ENCODE results near the gene ATP6V0E1.

The ATP6V0E1 gene

DNA sequence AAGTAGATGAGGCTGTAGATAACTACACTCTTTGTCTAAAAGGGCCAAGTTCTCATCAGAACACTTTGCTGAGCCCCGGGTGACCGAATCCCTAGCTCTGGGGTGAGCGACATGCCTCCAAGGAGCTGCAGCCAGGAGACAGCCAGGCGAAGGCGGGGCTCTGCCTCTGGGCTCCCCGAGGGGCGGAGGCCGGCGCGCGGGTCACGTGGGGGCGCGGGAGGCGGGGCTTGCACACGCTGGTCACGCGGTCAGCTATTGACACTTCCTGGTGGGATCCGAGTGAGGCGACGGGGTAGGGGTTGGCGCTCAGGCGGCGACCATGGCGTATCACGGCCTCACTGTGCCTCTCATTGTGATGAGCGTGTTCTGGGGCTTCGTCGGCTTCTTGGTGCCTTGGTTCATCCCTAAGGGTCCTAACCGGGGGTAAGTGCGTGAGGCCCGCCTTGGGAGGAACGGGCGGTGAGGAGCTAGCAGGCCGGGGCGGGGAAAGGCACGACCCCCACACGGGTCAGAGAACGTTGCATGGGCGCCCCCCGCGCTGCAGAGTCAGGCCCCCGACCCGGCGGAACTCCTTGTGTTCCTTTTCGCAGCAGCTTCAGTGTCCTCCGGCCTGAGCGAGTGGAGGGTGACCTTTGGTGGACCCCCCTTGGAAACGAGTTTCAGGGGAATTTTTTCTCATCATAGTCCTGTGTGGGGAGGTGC is at the start of gene ATP6V0E1:
TSS of gene ATP6V0E1 (plus strand) at position 230 of the 702 bp plus-strand sequence. CDS start at position 320, 90 bp downstream.
- DNase-seq (ENCODE audit: extremely low read depth in 1 of 2, low read depth in 1 of 2): peak; percentile 78 to 89

DNA sequence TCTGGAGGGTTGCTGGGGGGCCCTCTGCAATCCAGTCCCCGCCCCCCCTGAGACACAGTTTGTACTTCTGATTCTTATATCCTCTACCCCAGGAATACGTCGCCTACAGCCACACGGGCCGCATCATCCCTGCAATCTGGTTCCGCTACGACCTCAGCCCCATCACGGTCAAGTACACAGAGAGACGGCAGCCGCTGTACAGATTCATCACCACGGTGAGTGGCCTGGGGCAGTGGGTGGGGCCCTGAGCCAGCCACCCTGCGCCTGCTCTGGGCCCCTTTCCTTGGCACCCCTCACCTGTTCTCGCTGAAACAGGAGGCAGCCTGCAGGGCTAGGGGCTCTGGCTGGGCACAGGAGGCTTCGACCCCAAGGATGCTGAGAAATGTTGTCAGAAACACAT is 48.5 kb upstream of the ATP6V0E1 start:
- DNase-seq (ENCODE audit: extremely low read depth in 1 of 2, low read depth in 1 of 2): no peak

DNA sequence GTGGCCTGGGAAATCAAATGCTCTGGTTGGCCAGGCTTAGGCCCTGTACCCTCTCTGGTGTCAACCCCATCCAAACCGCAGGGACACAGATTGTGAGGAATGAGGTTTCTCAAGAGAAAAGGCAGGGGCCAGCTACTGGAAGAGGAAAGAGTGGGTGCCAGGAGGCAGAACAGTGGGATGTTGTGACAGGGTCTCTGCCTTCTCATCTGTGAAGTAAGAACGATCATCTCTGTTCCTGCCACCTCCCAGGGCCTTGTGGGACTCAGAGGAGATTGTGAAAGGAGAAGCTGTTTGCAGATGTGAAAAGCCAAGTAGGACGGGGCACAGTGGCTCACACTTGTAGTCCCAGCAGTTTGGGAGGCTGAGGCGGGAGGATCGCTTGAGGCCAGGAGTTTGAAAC is 47.2 kb upstream of the ATP6V0E1 start:
- no peak for DNase-seq (ENCODE audit: extremely low read depth in 1 of 2, low read depth in 1 of 2)

DNA sequence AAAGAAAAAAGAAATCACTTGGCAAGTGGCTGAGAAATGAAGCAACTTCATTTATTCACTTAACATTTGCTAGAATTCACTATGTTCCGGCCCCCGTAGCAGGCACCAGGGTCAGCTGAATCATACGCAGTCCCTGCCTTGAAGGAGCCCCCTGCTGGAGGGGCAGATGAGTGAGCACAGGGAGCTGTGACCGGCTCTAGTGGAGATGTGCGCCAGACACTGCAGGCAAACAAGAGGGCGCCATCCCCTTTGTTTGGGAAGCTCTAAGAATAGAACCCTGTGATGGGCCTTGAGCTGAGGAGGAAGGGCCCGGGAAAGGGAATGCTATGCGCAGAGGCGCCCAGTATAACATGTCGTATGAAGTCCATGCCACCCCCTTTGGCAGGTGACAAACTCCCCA is 44.5 kb upstream of the ATP6V0E1 start:
- DNase-seq (ENCODE audit: extremely low read depth in 1 of 2, low read depth in 1 of 2): no peak

DNA sequence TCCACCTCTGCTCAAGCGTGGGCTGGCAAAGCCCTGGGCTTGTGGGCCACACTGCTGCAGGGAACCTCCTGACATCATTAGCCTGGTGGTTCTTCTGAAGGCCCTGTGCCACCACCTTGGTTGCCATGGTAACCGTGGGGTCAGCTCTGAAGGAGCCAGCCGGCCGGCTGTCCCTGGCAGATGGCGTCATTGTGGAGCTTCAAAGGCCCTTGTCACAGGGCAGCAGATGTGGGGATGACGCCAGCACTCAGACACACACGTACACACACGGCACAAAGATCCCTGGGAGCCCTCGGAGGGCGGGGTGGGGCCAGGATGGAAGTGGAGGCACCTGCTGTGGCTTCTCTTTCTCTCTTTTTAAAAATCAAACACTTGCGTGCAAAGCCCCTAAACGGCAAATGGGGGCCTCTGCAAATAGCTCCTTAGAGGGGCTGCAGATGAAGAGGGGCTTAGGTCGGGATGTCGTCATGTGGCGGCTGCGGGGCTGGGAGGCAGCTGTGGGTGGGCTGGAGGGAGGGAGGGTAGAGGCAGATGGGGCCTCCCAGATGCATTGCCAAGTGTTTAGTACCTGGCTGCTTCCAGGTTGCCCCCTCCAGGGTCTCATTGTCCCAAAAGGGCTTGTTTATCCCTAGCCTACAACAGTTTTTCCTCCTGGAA is 43.8 kb upstream of the ATP6V0E1 start:
- no peak for DNase-seq (ENCODE audit: extremely low read depth in 1 of 2, low read depth in 1 of 2)

DNA sequence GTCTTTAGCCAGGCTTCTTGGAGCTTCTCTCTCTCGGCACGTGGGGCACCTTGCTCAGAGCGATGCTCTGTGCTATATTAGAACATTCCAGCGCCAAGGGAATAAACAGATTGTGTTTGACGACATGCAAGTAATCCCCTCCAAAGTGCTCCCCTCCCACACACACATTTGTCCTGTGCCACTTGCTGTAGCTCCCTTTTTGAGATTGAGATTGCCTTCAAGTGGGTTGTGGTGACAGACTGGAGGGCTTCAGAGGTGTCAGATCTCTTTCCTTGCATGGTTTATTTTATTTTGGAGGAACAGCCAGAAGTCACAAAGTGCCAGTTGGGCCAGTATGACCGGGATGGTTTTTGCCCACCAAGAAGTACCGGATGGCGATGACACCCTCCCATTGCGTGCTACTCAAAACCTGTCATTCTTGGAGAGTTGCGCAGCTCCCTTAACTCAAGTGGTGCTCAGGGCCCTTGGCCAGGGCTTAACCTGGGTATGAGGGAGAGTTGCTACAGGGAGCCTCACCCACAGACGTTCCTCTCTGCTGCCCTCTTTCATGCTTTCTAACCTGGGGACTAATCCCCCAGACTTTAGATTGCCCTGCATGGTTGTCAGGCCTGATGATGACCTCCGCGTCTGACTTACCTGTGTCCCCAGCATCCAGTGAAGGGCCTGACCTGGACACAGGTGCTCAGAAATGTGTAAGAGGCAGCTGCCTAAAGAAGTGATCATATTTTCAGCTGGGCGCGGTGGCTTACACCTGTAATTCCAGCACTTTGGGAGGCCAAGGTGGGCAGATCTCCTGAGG is 43.1 kb upstream of the ATP6V0E1 start:
- DNase-seq (ENCODE audit: extremely low read depth in 1 of 2, low read depth in 1 of 2): no peak

DNA sequence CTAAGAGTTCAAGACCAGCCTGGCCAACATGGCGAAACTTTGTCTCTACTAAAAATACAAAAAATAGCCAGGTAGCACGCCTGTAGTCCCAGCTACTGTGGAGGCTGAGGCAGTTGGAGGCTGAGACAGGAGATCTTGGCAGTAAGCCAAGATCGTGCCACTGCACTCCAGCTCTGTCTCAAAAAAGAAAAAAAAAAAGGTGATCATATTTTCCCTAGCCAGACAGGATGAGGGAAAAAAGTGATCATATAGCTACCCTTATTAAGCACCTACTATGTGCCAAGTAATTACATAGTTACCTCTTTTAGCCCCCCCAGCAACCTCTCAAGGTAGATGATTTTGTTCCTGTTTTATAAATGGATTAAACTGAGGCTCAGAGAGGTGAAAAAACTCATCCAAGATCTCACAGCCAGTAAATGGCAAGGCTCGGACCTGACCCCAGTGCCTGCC is 42.5 kb upstream of the ATP6V0E1 start:
- DNase-seq (ENCODE audit: extremely low read depth in 1 of 2, low read depth in 1 of 2): no peak

DNA sequence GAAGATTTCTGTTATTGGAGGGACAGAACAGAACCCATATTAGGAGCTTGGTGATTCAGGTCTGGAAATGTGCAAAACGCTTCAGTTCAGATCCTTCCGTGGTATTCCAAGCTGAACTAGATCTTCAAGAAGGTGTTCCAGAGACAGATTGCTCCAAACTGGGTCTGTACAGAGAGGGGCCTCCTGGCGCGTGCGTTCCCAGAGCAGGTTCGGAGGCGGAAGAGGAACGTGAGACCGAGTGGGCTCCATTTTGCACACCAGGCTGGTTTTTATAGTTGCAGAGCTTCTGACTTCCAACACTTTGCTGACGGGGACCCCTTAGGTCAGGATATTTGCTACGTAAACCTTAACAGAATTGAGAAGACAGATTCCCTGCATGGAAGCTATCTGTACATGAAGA is 41.0 kb upstream of the ATP6V0E1 start:
- DNase-seq (ENCODE audit: extremely low read depth in 1 of 2, low read depth in 1 of 2): no peak

DNA sequence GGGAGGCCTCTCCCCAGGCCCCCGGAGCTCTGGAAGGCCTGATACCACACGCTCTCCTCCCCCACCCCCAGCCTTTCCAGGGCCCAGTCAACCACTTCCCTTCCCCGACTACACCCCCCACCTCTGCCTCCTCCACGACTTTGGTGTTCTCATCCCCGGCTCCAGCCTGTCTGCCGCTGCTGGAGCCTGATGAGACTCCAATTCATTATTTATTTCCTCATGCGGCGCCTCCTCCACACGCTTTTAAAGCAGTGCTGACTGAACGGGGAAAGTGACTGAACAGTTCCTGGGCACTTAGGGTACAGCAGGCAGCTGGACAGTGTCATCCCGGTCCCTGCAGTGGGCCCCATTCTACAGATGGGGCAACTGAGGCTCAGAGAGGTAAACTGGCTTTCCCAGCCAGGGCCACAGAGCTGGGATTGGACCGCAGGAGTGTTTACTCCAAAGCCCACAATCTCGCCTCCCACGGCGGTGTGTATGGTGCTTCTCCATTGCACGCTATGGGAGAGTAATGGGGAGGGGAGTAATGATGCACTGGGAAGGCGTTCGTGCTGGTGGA is 40.2 kb upstream of the ATP6V0E1 start:
- no peak for DNase-seq (ENCODE audit: extremely low read depth in 1 of 2, low read depth in 1 of 2)

DNA sequence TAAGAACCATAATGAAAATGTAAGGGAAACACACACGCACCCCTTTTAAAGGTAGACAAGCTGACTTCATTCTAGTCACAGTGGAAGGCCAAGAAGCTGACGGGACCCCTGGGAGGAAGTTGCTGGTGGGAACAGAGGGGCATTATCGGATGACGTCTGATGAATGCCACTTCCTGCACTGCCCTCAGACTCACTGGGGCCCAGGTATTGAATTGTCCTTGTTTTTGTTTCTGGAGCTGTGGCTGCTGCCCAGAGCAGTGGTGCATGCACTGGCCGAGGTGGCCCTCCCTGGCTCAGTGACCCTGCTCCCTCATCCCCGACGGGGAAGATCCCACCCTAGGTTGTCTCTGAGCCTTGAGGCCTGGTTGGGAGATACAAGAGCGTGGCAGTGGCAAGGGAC is 39.7 kb upstream of the ATP6V0E1 start:
- no peak for DNase-seq (ENCODE audit: extremely low read depth in 1 of 2, low read depth in 1 of 2)

DNA sequence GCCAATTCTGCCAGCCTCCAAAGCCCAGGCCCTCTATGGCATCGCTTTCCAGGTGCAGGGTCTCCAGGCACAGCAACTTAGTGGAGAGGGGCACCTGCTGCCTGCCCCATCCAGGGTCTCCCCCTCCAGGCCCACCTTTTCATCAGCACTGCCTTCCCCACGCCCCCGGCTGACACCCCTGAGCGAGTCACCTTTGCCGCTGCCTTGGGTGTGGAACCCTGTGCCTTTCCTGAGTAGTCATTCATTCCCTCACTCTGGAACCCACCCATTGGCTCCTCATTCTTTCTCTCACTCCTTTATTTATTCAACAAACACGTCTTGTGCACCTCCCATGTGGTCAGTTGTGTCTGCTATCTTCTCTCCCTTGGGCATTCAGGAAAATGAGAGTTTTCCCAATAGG is 38.8 kb upstream of the ATP6V0E1 start:
- no peak for DNase-seq (ENCODE audit: extremely low read depth in 1 of 2, low read depth in 1 of 2)

DNA sequence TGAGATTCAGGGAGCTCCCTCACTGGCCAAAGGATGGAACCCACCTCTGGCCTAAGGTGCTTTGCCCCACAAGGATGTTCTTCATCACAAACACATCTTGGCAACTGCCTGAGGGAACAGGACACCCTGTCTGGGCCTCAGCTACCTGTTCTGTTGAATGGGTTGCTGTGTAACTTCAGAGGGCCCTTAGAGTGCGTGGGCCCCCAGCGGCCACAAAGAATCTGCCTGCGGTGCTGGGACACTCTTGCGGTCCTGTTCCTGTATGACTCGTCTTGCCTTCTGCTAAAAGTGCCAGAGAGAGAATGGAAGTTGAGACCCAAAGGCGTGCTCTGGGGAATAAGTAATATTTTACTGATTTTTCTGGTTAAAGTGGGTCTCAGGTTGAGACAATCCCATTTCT is 38.4 kb upstream of the ATP6V0E1 start:
- no peak for DNase-seq (ENCODE audit: extremely low read depth in 1 of 2, low read depth in 1 of 2)

DNA sequence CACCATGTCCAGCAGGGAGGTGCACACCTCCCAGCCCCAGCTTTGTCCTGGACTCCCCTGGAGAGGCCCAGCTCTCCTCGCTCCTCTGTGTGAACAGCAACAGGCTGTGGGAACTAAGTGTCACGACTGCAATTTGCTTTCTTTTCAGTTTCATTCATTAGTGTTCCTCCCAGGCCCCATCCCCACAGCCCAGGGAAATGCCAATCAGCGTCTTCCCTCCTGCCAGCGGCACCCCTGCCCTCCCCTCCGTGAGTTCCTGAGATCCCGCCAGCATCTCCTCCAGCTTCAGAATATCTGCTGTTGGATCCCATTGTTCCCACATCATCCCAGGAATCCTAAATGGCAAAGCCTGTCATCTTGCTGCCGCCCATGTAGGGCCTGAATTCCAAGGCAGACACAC is 37.4 kb upstream of the ATP6V0E1 start:
- DNase-seq (ENCODE audit: extremely low read depth in 1 of 2, low read depth in 1 of 2): no peak

DNA sequence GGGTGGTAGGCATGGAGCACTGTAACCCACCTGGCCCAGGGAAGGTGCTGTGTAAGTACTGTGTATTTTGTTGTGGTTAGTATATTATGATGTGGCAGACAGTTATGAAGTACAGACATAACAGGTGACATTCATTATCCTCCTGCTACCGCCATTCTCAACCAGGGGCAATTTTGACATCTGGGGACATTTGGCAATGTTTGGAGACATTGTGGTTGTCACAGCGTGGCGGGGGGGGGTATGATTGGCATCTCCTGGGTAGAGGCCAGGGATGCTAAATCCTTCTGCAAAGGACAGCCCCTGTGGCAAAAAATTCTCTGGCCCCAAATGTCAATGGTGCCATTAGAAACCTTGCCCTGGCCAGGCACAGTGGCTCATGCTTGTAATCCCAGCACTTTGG is 34.1 kb upstream of the ATP6V0E1 start:
- DNase-seq (ENCODE audit: extremely low read depth in 1 of 2, low read depth in 1 of 2): no peak

DNA sequence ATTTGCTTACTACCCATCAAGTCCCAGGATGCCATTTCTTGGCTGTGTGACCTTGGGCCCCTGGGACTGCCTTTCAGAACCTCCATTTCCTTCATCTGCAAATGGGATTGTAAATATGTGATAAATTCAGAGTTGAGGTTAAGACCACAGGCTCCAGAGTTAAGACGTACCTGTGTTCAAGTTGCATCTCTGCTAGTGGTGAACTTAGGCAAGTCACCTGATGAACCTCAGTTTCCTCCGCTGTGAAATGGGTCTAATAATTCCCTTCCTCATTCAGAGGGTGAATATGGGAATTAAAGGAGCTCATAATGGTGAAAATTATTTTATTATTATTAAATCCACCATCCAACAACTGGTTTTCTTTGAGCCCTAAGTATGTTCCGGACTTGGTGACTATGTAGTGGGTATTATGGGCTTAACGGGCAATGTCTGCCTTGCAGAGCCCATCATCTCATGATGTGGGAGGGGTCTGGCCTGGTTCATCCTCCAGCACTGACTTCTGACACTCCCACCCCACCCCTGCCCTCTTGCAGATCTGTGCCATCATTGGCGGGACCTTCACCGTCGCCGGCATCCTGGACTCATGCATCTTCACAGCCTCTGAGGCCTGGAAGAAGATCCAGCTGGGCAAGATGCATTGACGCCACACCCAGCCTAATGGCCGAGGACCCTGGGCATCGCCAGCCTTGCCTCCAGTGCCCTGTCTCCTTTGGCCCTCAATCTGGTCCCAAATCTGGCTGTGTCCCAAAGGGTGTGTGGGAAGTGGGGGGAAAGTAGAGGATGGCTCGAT is 33.2 kb upstream of the ATP6V0E1 start:
- DNase-seq (ENCODE audit: extremely low read depth in 1 of 2, low read depth in 1 of 2): no peak

DNA sequence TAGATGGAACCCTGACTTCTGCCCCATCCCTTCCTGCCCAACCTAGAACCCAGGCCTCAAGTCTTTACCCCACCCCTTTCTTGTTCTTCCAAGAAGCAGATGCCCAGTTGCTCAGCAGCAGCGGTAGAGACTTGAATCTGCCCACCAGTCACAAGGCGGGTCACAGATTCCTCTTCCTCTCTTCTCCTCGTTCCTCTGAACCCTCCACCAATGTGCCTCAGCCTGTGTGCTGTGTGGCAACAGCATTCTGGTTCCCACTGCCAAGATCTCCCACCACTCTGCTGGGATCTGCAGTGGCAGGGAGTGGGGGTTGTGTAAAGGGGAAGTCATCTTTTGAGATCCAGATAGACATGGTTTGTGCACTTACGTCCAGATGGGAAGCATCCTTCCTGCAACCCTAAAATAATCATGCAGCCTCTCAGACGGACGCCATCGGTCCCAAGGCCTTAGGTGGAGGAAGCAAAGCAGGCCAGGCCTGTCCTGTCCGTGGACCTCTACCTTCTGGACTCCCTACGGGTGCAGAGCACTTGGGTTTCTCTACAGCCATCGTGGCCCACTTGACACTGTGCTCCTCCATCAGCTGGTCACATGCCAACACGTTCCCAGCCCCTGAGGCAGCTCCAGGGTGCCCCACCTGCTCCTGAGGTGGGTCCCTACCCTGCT is 32.1 kb upstream of the ATP6V0E1 start:
- no peak for DNase-seq (ENCODE audit: extremely low read depth in 1 of 2, low read depth in 1 of 2)

DNA sequence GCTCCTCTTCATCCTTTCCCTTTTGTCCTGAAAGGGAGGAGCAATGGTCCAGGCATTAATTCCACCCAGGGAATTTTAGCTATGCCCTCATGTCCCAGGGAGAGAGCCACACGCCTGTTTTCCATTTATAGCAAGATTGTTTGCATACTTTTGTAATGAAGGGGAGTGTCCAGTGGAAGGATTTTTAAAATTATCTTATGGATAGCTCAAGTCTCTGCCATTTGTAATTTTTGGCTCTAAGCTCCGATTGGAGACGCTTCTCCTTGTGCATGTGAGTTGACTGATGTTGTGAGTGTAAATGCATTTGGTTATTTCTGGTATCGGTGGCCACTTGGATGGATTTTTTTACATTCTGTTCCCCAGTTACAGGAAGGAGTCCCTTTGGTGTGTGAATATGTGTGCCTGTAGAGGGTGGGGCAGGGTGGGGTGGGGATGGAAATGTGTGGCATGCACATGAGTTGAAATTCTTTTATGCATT is 31.5 kb upstream of the ATP6V0E1 start:
- no peak for DNase-seq (ENCODE audit: extremely low read depth in 1 of 2, low read depth in 1 of 2)

DNA sequence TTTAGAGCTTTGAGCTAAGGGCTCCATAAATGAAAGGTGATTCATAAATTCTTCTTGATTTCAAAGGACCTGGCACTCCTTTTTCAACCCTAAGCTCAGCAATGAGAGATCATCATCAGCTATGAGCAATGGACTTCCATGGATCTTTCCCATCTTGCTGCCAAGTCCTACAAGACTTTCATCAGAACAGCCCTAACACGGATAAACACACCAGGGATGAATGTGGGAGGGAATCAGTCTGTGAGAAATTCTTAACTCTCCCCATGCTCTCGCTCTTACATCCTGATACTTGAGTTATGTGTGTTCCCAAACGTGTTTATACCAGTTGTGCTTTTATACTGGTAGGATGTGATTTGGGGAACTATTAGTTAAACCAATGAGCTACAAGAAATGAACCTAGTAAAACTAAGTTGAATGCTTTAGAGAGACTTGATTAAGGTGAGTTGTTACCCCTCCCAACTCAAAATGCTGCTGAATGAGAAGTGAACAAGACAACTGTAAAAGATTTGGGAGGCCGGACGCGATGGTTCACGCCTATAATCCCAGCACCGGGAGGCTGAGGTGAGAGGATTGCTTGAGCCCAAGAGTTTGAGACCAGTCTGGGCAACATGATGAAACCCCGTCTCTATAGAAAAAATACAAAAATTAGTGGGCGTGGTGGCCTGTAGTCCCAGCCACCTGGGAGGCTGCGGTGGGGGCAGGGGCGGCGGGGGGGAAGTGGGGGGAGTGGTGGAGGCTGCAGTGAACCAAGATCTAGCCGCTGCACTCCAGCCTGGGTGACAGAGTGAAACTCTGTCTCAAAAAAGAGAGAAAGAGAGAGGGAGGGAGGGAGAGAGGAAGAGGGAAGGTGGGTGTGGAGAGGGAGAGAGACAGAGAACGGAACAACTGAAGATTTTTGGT is 29.5 kb upstream of the ATP6V0E1 start:
- no peak for DNase-seq (ENCODE audit: extremely low read depth in 1 of 2, low read depth in 1 of 2)

DNA sequence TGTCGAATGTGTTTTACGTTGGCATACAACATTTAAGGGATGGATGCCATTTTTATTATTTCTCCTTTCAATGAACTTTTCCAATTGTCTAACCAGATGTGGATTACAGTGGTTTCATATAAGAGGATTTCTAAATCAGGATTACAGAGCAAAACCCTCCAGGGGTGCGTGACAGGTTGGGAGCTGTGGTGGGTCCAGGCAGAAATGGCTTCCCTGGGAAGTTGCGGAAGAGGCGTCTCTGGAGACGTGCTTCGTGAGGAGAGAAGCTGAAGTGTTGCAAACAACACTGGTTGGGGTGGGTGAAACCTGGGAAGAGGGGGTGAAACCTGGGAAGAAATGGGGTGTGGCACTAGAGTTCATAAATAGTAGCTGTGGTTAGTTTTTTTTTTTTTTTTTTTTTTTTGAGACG is 28.8 kb upstream of the ATP6V0E1 start:
- DNase-seq (ENCODE audit: extremely low read depth in 1 of 2, low read depth in 1 of 2): no peak

All from activated CD8-positive, alpha-beta memory T cell treated with anti-CD3 and anti-CD28 coated beads for 1 hour (primary cell).